Activated naive CD8-positive, alpha-beta T cell treated with anti-CD3 and anti-CD28 coated beads, Interleukin-2, amount 50 U/mL, for 16 hours (primary cell): ENCODE data around the gene NT5M.
"Not testable (repeated sequence)": the region's sequence is repeated elsewhere in the genome, so short reads cannot be mapped to it uniquely, and the experiment has no call there.

Experiments
- DNase-seq: peaks from one replicate; pipeline ENCODE4 v3.0.0-alpha.2; 2020; ENCODE audit warnings: low read depth, low spot score

Gene NT5M

GRCh38 chr17:17301659-17302058 lies 1.5 kb upstream of the NT5M start:
- not testable (repeated sequence) for DNase-seq

- no peak for DNase-seq
These were observed 796 bp downstream of the NT5M start for GRCh38 chr17:17303847-17304490.

DNA sequence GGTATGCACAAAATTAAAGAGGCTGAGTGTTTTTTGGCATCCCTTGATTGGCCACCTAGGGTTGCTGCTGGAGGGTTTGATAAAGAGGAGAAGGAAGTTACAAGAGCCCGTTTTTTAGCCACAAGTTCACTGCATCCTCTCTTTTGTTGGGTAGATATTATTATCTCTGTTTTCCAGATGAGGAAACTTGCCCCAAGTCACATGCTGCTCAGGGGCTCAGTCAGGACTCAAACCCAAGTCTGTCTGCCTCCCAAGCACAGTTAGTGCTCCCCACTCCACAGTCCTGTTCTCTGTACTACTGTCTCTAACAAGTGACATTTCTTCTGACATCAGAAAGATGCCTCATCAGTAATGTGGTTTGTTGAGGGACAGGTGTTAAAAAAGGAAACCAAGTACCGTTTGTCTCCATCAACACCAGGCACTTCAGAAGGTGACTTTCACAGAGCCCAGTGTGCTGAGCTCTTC lies 1.4 kb downstream of the NT5M start:
- no peak for DNase-seq

DNA sequence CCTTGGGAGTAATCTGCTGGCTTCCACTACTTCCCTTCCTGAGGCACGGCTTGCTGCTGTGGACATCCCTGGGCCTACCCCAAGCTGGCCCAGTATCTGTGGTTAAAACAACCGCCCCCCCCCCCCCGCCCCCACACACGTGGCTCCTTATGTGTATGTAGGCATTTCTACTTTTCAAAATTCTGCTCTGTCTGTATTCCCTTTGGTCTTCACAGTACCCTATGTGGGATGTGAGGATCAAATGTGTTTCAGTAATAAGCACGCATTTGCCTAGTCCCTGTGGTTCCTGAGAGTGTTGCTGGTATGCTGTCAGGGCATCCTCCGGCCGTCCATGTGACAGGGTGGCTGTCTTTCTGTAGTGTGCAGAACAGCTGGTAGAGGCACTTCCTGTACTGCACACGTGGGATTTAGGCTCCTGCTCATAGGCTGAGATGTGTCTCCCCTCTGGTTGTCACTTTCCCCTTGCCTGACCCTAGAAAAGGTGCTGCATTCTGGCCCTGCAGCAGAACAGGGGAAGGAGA lies 2.2 kb downstream of the NT5M start:
- no peak for DNase-seq

DNA sequence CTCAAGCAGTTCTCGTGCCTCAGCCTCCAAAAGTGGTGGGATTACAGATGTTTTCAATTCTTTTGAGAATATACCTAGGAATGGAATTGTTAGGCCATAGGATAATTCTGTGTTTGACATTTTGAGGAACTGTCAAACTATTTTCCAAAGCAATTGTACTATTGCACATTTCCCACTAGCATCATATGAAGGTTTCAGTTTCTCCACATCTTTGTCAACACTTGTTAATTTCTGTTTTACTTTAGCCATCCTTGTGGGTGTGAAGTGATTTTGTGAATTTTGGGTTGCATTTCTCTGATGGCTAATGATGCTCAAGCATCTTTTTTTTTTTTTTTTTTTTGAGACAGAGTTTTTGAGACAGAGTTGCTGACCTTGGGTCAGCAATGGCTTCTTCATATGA lies 6.2 kb downstream of the NT5M start:
- no peak for DNase-seq

- peak; percentile 40 for DNase-seq
These were observed 10.3 kb downstream of the NT5M start for GRCh38 chr17:17313350-17313991.

DNA sequence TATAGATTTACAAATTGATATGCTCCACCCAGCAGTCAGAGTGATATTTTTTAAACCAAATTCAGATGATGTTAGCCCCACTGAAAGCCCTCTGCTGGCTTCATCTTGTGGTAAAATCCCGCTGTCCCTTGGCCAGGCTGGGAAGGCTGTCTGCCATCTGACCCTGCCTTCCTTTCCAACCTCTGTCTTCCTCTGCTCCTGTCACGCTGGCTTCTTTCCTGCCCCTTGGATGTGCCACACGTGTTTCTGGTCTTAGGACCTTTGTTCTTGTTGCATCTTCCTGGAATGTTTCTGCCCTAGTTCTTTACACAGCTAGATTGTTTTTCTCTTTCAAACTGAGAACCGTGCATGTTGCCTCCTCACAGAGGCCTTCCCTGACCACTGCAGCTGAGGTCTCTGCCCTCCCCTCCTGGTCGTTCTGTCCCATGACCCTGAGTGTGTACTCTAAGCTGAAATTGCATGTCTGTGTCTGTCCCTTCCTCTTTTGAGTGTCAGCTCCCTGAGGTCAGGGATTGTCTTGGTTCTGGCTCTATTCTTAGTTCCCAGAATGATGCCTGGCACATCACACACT lies 11.4 kb downstream of the NT5M start:
- DNase-seq: no peak

DNA sequence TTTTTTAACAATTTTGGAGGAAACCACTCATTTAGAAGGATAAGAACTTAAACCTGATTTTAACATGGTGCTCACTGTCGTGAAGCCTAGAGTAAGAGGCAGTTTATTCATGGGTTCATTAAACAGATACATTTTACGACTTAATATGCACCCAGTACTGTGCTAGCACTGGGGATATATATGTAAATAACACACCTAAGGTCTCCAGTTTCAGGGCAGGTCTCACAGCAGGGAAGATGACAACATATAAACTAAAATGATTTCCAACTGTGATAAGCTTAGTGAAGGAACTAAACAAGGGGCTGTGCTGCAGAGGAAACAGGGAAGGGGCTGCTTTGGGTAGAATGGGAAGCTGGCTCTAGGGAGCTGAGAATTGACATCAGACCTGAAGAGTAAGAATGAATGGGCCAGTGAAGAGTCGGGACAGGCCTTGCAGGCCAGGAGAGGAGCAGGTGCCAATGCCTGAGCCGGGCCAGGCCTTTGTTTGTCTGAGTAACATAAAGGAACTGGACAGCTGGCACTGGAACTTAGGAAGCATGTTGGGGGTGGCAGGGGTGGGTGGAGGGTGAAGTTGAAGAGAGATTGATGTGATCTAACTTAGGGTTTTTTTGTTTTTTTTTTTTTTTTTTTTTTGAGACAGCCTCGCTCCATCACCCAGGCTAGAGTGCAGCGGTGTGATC lies 12.1 kb downstream of the NT5M start:
- no peak for DNase-seq

GRCh38 chr17:17320188-17320910 lies 17.2 kb downstream of the NT5M start:
- no peak for DNase-seq

DNA sequence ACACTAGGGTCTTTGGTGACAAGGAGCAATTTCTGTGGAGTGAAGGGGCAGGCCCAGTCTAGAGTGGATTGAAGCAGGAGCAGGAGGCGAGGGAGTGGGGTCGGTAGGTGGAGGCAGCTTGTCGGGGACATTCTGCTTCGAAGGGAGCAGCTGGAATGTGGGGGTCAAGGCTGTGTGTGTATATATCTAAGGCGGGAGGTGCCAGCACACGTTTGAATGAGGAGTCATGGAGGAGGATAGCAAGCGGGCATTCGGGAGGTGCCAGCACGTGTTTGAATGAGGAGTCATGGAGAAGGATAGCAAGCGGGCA lies 17.7 kb downstream of the NT5M start:
- no peak for DNase-seq

- DNase-seq: no peak
These were observed 18.3 kb downstream of the NT5M start for GRCh38 chr17:17321356-17322025.

GRCh38 chr17:17322516-17323510 lies 19.6 kb downstream of the NT5M start:
- no peak for DNase-seq

GRCh38 chr17:17324616-17325015 lies 21.4 kb downstream of the NT5M start:
- DNase-seq: no peak

- DNase-seq: no peak
These were observed 22.1 kb downstream of the NT5M start for GRCh38 chr17:17325228-17325627.

DNA sequence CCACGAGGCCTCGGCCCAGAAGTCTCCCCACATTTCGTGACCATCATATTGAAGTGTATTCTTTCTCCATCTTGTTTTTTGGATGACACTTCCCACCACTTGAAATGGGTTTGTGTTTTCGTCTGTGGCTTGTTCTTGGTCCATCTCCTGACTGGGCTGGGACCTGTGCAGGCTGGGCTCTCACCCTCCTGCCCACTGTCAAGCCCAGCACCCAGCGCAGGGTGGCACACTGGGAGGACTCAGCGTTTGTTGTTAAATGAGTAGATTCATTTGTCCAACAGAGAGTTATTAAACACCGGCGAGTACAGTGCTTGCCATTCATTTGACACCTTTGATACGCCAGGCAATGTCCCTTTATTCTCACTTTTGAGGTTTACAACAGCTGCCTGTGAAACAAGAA lies 22.6 kb downstream of the NT5M start:
- DNase-seq: no peak

DNA sequence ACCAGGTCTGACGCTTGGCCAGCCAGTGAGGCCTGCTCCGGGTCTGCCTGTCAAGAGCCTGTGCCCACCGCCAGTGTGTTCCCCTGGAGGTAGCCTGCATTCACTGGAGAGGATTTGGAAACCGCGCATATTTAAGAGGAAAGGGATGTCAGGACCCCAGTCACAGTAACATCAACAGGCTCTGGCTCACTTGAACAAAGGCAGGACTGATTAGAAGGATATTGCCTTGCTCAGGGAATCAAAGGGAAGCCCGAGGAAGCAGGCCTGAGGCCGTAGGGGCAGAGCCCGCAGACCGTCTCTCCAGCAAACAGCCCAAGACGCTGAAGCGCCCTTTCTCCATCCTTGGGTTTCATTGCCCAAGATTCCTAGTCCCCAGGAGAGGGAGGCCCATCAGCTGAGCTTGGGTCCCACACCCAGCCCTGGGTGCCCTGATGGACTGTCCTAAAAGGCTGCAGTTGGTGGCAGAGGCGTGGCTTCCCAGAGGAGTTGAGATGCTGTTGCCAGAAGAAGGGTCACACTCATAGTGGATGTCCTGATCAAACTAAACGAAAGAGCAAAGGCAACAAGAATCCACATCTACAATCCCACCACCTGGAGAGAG lies 23.2 kb downstream of the NT5M start:
- DNase-seq: no peak

- DNase-seq: no peak
These were observed 25.1 kb downstream of the NT5M start for GRCh38 chr17:17328251-17328650.

- no peak for DNase-seq
These were observed 38.3 kb downstream of the NT5M start for GRCh38 chr17:17341452-17341851.

- DNase-seq: no peak
These were observed 39.2 kb downstream of the NT5M start for GRCh38 chr17:17342242-17342945.
